Osteocyte (in vitro differentiated cells): ENCODE measurements around the gene PARD3B. TPM values are rescaled to one million over a fixed set of nuclear protein-coding genes. Genes with fewer than 3 reads are reported as not detected.

ENCODE experiments used
- DNase-seq: peaks from one replicate; pipeline ENCODE4 v3.0.0; 2021; ENCODE audit warnings: mixed read lengths; ENCODE audit not compliant: unreplicated experiment; ENCODE audit errors: extremely low spot score
- H3K27ac Mint-ChIP-seq: one replicate; pipeline ENCODE4 v1.8.0; 2021; ENCODE audit warnings: mild to moderate bottlenecking, mixed read lengths; ENCODE audit not compliant: unreplicated experiment
- H3K27me3 Mint-ChIP-seq: one replicate; pipeline ENCODE4 v1.8.0; 2021; ENCODE audit warnings: mixed read lengths; ENCODE audit not compliant: unreplicated experiment
- H3K36me3 Mint-ChIP-seq: one replicate; pipeline ENCODE4 v1.8.0; 2021; ENCODE audit warnings: mixed read lengths; ENCODE audit not compliant: unreplicated experiment
- H3K4me1 Mint-ChIP-seq: one replicate; pipeline ENCODE4 v1.8.0; 2021; ENCODE audit warnings: mixed read lengths; ENCODE audit not compliant: unreplicated experiment
- H3K4me3 Mint-ChIP-seq: one replicate; pipeline ENCODE4 v1.8.0; 2021; ENCODE audit warnings: mild to moderate bottlenecking, moderate library complexity, mixed read lengths; ENCODE audit not compliant: unreplicated experiment
- H3K9me3 Mint-ChIP-seq: one replicate; pipeline ENCODE4 v1.8.0; 2021; ENCODE audit warnings: mixed read lengths; ENCODE audit not compliant: unreplicated experiment
- total RNA-seq: library from RNA; stranded (reverse); gene quantifications from 2 replicates; pipeline ENCODE4 v1.2.1, GENCODE V29; 2021
- TF ChIP-seq, protein P1 (sequence below): fragments of 200-600 bp; sonication (generic); IDR thresholded peaks from 2 replicates; pipeline ENCODE4 v1.5.0; 2021; ENCODE audit warnings: antibody characterized with exemption, mild to moderate bottlenecking, moderate library complexity

The PARD3B gene
- total RNA-seq, 1 donor from 2014 or later, result 26.7 TPM

DNA sequence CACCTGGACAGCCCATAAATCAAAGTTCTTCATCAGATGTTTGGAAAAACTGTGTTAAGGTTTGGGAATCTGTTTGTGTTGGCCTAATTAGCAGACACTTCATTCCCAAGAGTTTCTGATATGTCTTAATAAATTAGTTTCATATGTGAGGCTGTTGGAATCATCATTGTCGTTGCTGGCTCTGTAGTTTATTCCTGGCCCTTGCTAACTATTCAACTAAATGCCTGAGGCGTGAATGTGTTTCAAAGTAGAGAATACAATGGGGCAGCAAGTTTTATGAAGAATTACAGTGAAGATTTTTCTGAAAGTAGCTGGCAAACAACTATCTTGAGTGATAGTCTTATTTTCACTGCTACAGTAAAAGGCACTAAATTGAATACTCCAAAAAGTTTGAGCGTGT is 141.1 kb downstream of the PARD3B start:
- TF ChIP-seq, protein P1, sequence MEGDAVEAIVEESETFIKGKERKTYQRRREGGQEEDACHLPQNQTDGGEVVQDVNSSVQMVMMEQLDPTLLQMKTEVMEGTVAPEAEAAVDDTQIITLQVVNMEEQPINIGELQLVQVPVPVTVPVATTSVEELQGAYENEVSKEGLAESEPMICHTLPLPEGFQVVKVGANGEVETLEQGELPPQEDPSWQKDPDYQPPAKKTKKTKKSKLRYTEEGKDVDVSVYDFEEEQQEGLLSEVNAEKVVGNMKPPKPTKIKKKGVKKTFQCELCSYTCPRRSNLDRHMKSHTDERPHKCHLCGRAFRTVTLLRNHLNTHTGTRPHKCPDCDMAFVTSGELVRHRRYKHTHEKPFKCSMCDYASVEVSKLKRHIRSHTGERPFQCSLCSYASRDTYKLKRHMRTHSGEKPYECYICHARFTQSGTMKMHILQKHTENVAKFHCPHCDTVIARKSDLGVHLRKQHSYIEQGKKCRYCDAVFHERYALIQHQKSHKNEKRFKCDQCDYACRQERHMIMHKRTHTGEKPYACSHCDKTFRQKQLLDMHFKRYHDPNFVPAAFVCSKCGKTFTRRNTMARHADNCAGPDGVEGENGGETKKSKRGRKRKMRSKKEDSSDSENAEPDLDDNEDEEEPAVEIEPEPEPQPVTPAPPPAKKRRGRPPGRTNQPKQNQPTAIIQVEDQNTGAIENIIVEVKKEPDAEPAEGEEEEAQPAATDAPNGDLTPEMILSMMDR, result no peak

DNA sequence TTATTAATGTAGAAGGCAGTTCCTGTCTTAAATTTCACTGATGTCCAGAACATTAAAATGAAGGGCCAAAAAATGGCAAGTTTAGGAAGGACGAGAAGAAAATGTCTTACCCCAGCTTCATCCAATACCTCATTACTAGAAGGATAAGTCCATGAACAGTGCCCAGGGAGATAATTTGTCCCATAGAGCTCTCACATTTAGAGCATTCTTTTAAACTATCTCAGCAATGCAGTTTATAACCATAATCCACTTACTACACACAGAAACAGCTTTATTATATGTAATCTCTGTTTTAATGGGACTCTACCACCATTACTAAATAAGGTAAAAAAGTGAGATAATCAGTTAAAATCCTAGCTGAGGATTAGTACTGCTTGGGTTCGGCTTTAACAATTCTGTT is 142.5 kb downstream of the PARD3B start:
- Mint-ChIP-seq H3K27ac (no peak overlapping the region), H3K4me1 (peaks cover 16% of the 10 kb centered on the region), H3K36me3 (peaks cover 19% of the 10 kb centered on the region), H3K4me3 (no peak overlapping the region), H3K27me3 (no peaks in the 10 kb centered on the region), H3K9me3 (peaks cover 3% of the 10 kb centered on the region)
- DNase-seq, result no peak
- TF ChIP-seq, protein P1, result no peak

More for the DNA sequence above, 141.1 kb downstream of the PARD3B start:
- peaks cover 3% of the 10 kb centered on the region for H3K9me3 Mint-ChIP-seq
- H3K4me3 Mint-ChIP-seq, result no peak overlapping the region
- H3K4me1 Mint-ChIP-seq, result peaks cover 26% of the 10 kb centered on the region
- H3K36me3 Mint-ChIP-seq, result peaks cover 19% of the 10 kb centered on the region
- no peaks in the 10 kb centered on the region for H3K27me3 Mint-ChIP-seq
- no peak for DNase-seq
- no peak overlapping the region for H3K27ac Mint-ChIP-seq

DNA sequence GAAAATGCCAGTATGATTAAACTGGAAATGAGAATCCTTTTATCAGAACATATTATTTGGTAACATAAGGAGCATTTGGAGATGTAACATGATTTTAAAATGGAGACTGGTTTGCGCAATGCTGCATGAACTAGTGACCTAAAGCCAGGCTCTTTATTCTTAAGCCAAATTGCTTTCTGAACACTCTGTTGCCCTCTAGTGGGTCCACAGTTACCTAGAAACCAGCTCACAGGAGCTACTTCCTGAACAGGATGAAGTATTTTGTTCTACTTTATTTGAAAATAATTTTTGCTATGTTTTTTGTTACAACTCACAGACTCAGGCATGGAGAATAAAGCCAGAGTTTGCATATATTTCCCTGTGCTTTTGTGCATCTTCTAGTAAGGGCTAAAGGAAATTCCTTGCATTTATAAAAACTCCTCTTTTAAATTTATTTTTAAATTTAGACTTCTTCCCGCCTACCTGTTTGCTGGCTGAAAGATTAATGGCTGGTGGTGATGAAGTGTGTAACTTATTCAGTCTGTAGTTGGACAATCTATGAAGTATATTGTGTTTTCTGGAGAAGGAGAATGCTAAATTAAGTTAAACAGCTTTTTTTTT is 146.7 kb downstream of the PARD3B start:
- Mint-ChIP-seq H3K36me3 (peaks cover 16% of the 10 kb centered on the region), H3K9me3 (peaks cover 3% of the 10 kb centered on the region), H3K4me1 (peaks cover 15% of the 10 kb centered on the region), H3K27ac (no peak overlapping the region), H3K27me3 (no peaks in the 10 kb centered on the region), H3K4me3 (no peak overlapping the region)
- DNase-seq, result no peak
- TF ChIP-seq, protein P1, result peak; percentile 92

DNA sequence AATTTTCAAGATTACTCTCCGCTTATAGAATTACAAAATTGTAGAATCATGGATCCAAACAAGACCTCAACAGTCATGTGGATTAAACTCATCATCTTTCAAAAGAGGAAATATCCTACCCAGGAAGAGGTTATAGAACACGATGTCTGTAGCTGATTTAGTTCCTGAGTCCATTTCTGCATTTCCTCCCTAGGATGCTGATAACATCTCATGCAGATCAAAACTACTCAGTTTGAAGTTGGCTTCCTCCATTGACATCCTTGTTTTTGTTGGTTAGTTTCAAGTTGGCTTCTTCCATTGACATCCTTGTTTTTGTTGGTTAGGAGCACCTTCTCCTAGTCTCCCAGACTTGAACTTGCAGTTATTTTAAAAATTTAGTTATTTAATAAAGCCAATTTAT is 147.5 kb downstream of the PARD3B start:
- Mint-ChIP-seq H3K27me3 (no peaks in the 10 kb centered on the region), H3K36me3 (peaks cover 12% of the 10 kb centered on the region), H3K9me3 (peaks cover 3% of the 10 kb centered on the region), H3K4me3 (no peak overlapping the region), H3K4me1 (peaks cover 11% of the 10 kb centered on the region), H3K27ac (no peak overlapping the region)
- DNase-seq, result no peak
- TF ChIP-seq, protein P1, result no peak

DNA sequence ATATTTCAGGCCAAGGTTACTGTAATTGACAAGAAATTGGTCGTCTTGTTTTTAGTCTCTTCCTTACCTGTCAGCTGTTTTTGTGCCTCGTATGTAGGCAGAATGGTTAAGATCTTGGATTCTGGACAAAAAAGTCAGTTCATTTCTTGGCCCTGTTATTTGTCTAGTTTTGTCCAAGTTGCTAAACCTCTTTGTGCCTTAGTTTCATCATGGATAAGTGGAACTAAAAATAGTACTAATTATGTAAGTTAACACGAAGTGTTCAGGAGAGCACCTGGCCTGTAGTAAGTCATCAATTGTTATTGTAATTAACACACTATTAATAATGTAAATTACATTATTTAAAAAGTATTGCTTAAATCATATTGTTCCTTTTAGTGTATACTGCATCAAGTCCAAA is 148.0 kb downstream of the PARD3B start:
- Mint-ChIP-seq H3K36me3 (peaks cover 11% of the 10 kb centered on the region), H3K9me3 (peaks cover 3% of the 10 kb centered on the region), H3K27ac (no peak overlapping the region), H3K4me1 (peaks cover 11% of the 10 kb centered on the region), H3K4me3 (no peak overlapping the region), H3K27me3 (no peaks in the 10 kb centered on the region)
- TF ChIP-seq, protein P1, result no peak
- no peak for DNase-seq
